Measurements from ENCODE around the gene CXorf38.
A peak's percentile ranks its signal among the peaks of the same experiment; 100 is the strongest.

The CXorf38 gene

GRCh38 chrX:40684092-40684491 lies 36.7 kb upstream of the CXorf38 start:
- Histone ChIP-seq H3K9me3 (ENCODE audit: severe bottlenecking) (no peaks in the 10 kb centered on the region), H3K36me3 (peaks cover 71% of the 10 kb centered on the region), H3K27me3 (ENCODE audit: insufficient read depth, low read depth, severe bottlenecking) (no peaks in the 10 kb centered on the region), H3K27ac (no peak overlapping the region), H3K4me3 (ENCODE audit: low read depth, low read length) (no peak overlapping the region)
- no peak for DNase-seq
- TF ChIP-seq, protein P1, sequence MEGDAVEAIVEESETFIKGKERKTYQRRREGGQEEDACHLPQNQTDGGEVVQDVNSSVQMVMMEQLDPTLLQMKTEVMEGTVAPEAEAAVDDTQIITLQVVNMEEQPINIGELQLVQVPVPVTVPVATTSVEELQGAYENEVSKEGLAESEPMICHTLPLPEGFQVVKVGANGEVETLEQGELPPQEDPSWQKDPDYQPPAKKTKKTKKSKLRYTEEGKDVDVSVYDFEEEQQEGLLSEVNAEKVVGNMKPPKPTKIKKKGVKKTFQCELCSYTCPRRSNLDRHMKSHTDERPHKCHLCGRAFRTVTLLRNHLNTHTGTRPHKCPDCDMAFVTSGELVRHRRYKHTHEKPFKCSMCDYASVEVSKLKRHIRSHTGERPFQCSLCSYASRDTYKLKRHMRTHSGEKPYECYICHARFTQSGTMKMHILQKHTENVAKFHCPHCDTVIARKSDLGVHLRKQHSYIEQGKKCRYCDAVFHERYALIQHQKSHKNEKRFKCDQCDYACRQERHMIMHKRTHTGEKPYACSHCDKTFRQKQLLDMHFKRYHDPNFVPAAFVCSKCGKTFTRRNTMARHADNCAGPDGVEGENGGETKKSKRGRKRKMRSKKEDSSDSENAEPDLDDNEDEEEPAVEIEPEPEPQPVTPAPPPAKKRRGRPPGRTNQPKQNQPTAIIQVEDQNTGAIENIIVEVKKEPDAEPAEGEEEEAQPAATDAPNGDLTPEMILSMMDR (IDR thresholded peaks at IDR 0.05; ENCODE audit: low read depth, low read length): no peak

GRCh38 chrX:40683245-40683644 lies 35.9 kb upstream of the CXorf38 start:
- H3K9me3 ChIP-seq (ENCODE audit: severe bottlenecking): no peaks in the 10 kb centered on the region
- no peak for DNase-seq
- no peak overlapping the region for H3K4me3 ChIP-seq (ENCODE audit: low read depth, low read length)
- no peak overlapping the region for H3K27ac ChIP-seq
- no peaks in the 10 kb centered on the region for H3K27me3 ChIP-seq (ENCODE audit: insufficient read depth, low read depth, severe bottlenecking)
- TF ChIP-seq, protein P1 (IDR thresholded peaks at IDR 0.05; ENCODE audit: low read depth, low read length): no peak
- H3K36me3 ChIP-seq: peaks cover 69% of the 10 kb centered on the region

DNA sequence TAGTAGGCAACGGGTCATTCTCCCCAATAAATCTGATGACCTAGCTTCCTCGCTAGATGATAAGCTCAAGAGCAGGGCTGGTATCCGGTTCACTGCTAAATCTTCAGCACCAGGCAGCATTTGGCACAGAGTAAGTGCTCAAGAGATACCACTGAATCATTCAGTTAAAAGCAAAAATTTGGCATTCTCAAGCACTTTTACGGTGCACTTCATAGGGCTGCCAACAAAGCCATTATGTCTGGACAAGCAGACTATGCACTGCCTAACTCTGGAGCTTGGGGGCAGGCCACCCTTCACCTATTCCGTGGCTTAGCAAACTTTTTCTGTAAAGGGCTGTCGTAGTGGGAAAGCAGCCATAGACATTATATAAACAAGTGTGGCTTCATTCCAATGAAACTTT lies 23.8 kb upstream of the CXorf38 start:
- no peaks in the 10 kb centered on the region for H3K9me3 ChIP-seq (ENCODE audit: severe bottlenecking)
- peaks cover 71% of the 10 kb centered on the region for H3K36me3 ChIP-seq
- H3K27me3 ChIP-seq (ENCODE audit: insufficient read depth, low read depth, severe bottlenecking): no peaks in the 10 kb centered on the region
- H3K27ac ChIP-seq: no peak overlapping the region
- TF ChIP-seq, protein P1 (IDR thresholded peaks at IDR 0.05; ENCODE audit: low read depth, low read length): no peak
- DNase-seq: no peak
- no peak overlapping the region for H3K4me3 ChIP-seq (ENCODE audit: low read depth, low read length)

- no peak overlapping the region for H3K4me3 ChIP-seq (ENCODE audit: low read depth, low read length)
- peaks cover 80% of the 10 kb centered on the region for H3K36me3 ChIP-seq
- peak; percentile 14 for DNase-seq
These were observed 16.7 kb upstream of the CXorf38 start for GRCh38 chrX:40663880-40664630.

GRCh38 chrX:40663078-40663740 lies 15.8 kb upstream of the CXorf38 start:
- Histone ChIP-seq H3K4me3 (ENCODE audit: low read depth, low read length) (no peak overlapping the region), H3K36me3 (peaks cover 74% of the 10 kb centered on the region), H3K27ac (no peak overlapping the region), H3K27me3 (ENCODE audit: insufficient read depth, low read depth, severe bottlenecking) (no peaks in the 10 kb centered on the region), H3K9me3 (ENCODE audit: severe bottlenecking) (no peaks in the 10 kb centered on the region)
- no peak for DNase-seq
- TF ChIP-seq, protein P1 (IDR thresholded peaks at IDR 0.05; ENCODE audit: low read depth, low read length): no peak

More at GRCh38 chrX:40663880-40664630, 16.7 kb upstream of the CXorf38 start:
- no peaks in the 10 kb centered on the region for H3K27me3 ChIP-seq (ENCODE audit: insufficient read depth, low read depth, severe bottlenecking)
- TF ChIP-seq, protein P1 (IDR thresholded peaks at IDR 0.05; ENCODE audit: low read depth, low read length): peak; percentile 30
- no peaks in the 10 kb centered on the region for H3K9me3 ChIP-seq (ENCODE audit: severe bottlenecking)
- no peak overlapping the region for H3K27ac ChIP-seq
